Esophagus mucosa (tissue), 1 donor: ENCODE measurements around the gene HHATL. TPM values are rescaled to one million over a fixed set of nuclear protein-coding genes. Genes with fewer than 3 reads are reported as not detected.

Experiments
- ATAC-seq: fragments of 200-7000 bp; cut with Tn5 transposase; one replicate; pipeline ENCODE4 v1.9.1; 2020
- total RNA-seq: library from RNA; stranded (reverse); gene quantifications from one replicate; pipeline ENCODE4 v1.2.4, GENCODE V29; 2023
- donor health status: DM: yes; HTN: yes; CAD: no.

Gene HHATL
- total RNA-seq, 1 donor from 2014 or later: not detected

GRCh38 chr3:42697289-42698051 lies 5.1 kb downstream of the HHATL start:
- no peak for ATAC-seq

DNA sequence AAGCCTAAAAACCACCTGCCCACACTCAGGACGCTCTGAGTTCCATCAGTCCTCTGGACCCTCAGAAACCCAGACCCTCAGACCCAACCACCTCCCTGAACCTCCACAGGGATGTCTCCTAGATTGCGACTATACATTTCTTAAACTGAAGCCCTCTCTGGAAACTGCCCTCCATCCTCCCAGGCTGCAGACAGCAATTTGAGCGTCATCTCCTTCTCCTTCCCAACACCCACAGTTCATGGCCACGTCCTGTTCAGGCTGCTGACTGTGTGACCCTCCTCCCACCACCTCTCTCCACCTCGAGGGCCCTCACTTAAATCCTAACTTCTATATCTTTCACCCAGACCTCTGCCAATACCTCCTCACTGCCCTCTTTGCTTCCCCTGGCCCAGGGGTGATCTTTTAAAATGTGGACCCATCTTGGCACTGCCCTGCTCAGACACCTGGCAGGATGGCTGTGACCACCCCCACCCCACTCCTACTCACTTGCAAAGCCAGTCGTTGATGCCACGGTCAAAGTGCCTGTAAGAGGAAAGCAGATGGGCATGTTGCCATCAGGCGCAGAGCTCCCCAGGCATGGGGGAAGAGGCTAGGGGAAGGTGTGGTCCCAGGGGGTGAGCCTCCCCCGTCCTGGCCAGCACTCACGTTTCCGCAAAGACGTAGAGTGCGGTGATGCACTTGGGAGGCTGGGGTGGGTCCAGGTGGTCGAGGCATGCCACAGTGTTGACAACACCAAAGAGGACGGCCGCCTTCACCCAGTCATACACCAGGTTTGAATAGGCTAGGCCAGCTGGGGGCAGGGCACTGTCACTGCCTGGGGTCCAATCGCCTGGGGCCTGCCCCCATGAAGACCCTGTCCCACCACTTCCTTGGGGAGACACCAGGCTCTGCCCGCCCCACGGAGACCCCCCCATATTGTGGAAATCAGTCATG lies 6.0 kb downstream of the HHATL start:
- no peak for ATAC-seq

- no peak for ATAC-seq
These were observed 8.2 kb downstream of the HHATL start for GRCh38 chr3:42694366-42694765.

DNA sequence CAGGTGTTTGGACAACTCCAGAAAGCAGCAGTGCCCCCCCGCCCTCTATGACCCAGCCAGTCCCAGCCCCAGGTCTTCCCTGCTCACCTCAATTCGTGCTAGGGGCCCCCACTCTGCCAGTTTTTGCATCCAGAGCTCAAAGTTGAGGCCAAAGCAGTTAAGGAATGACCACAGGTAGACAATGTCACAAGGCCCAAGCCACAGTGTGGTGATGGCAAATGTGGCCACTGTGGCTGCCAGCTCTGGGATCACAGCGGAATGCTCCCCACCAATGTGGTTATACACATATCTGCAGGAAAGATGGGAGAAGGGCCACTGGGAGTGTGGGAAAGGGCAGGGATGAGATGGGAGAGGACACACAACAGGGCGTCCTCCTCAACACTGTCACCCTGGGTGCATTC lies 9.1 kb downstream of the HHATL start:
- ATAC-seq: no peak

DNA sequence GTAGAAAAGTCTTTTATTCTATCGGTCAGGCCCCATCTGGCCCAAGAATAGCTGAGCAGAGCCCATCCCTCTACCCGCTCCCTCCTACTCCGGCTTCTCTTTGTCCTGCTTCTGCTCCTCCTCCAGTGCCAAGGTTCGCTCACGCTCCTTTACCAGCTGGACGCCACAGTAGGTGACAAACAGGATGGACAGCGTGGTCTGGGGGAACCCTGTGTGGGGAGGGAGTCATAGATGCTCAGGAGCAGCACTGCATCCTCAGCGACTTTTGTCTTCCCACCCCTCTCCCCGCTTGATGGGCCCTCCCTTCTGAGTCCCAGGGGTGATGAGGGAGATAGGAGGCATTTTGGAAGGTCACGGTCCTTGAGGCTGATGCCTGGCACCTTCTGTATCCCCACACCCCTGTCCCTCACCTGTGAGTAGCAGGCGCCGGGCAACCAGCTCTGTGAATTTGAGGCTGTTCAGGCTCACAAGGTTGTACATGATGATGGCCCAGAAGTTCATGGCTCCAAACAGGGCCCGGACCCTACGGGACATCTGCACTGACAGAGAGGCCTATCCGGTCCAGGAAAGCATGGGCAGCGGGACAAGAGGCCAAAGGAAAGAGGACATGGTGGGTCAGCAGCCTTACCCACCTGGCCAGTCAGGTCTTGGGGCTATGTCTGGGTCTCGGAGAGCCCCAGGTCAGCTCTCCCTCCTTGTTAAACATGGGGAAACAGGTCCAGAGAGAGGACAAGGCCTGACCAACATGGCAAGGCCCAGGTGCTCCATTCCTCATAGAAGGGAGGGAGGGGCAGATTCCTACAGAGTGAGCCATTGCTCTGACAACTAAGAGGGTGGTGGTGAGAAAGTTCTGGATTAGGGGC lies 9.7 kb downstream of the HHATL start:
- no peak for ATAC-seq

GRCh38 chr3:42691816-42692666 lies 10.6 kb downstream of the HHATL start:
- no peak for ATAC-seq

DNA sequence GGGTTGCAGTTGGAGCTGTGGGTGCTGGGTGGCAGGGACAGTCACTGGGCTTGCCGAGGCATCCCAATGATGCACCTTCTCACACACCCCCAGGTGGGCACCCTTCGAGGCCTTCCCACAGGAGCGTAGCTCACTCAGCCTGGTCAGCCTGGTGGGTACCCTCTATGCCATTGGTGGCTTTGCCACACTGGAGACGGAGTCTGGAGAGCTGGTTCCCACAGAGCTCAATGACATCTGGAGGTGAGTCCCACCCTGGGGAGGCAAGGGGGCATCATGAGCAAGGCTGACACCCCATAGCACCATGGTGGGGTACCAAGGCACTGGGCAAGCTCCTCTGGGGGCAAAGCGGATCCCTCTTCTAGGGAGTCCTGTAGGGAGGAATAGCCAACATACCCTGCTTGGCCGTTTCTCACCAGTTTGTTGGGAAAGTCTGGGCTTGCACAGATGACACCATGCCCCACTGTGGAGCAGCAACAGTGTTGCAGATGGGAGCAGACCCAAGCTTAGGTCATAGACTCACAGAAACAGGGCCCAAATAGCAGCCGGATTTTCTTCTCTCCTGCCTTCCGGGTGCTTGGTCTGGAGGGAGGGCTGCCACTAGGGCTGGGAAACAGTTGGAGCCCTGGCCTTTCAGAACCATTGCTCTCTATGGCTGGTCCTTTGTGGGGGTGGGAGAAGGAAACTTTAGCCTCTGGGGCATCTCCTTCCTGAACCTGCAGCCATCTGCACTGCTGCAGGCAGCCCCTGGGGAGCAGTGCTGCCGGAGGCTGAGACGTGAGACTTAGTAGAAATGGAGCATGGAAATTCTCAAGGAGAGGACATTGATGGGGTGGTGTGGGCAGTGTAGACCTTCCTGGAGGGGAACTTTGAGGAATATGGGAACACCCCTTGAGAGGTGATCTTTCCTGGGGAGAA lies 11.6 kb downstream of the HHATL start:
- no peak for ATAC-seq

DNA sequence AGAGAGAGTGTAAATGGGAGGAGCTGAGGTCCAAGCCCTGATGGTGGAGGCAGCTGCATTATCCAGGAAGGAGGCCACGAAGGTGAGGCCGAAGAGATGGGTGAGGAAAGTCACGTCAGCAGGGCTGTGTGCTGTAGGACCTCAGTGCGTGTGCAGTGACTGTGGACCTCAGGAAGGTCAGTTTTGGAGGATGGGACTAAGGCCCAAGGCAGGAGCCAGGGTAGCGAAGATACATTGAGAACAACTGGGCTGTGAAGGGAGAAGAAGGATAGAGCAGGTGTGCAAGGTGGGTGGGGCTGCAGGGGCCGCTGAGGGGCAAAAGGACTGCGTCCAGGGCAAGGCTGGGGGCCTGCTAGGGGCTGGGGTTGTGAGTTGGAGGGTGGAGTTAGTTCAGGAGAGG lies 12.4 kb downstream of the HHATL start:
- ATAC-seq: no peak

GRCh38 chr3:42689421-42690014 lies 13.1 kb downstream of the HHATL start:
- no peak for ATAC-seq

- no peak for ATAC-seq
These were observed 13.8 kb downstream of the HHATL start for GRCh38 chr3:42688487-42689420.

DNA sequence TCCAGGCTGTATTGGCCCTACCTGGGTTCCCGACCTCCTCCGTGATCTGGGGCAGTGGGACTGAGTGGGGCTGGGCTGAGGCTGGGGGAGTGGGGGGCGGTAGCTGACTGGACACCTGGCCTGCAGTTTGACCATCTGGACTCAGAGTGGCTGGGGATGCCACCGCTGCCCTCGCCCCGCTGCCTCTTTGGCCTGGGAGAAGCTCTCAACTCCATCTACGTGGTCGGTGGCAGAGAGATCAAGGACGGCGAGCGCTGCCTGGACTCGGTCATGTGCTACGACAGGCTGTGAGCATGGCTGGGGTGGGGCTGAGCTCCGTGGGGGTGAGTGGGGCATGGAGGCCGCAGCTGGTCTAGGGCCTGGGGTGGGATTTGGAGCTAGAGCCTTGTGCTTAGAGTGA lies 14.6 kb downstream of the HHATL start:
- ATAC-seq: no peak

- no peak for ATAC-seq
These were observed 15.6 kb downstream of the HHATL start for GRCh38 chr3:42686832-42687650.

- no peak for ATAC-seq
These were observed 16.4 kb downstream of the HHATL start for GRCh38 chr3:42685891-42686820.

GRCh38 chr3:42685363-42685881 lies 17.2 kb downstream of the HHATL start, which contains the start of gene KLHL40:
TSS of gene KLHL40 (plus strand) at chr3:42685537. CDS start at chr3:42685619, 82 bp downstream.
- no peak for ATAC-seq

DNA sequence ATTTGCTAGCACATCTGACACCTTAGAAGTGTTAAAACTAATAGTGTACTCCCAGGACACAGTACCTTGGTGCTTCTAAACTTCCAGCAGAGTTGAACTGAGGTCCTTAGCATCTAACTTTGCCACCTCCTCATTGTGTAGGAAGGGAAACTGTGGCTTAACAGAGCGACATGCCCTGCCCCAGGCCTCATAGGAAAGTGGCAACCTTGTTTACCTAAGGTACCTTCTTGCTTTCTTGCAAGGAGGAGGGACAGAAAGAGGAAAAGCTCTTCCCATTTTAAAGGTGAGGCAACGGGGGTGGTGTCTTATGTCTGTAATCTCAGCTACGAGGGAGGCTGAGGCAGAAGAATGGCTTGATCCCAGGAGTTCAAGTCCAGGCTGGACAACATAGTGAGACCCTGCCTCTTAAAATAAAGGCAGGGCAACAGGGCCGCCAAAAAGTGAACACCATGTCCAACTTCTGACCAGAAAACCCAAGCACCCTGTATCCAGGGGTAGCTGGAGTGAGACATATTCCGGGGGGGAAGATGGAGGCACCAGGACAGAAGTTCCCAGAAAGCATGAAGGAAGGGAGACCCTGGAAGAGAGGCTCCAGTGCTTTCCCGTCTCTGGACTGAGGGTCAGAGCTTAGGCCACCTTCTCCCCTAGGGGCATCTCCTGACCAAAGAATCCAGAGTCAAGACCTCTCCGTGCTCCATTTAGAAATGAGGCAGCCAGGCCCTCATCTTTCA lies 17.8 kb downstream of the HHATL start:
- ATAC-seq: no peak
